SW 1271 (cell line): ENCODE measurements around the gene GCDH.

Experiments
- DNase-seq, 2 experiments: peaks; one replicate each; lab custom pipeline; 2025; lab: John Stamatoyannopoulos, UW

GCDH gene

GRCh38 chr19:12940897-12941296, 49.9 kb downstream of the GCDH start:
- no peak for DNase-seq

- no peak for DNase-seq
Measured at GRCh38 chr19:12943437-12944044, 52.6 kb downstream of the GCDH start.

GRCh38 chr19:12944104-12944674, 53.2 kb downstream of the GCDH start:
- no peak for DNase-seq

- peak; percentile 92 to 94 for DNase-seq
Measured at GRCh38 chr19:12945479-12946091, 54.6 kb downstream of the GCDH start, which contains the start of gene RAD23A. Gene RAD23A (plus strand): TSS chr19:12945862. CDS start chr19:12945949, 87 bp downstream.

- DNase-seq, result peak; percentile 47 to 52
Measured at GRCh38 chr19:12946092-12946721, 55.2 kb downstream of the GCDH start.

- DNase-seq, result no peak
Measured at GRCh38 chr19:12946731-12947496, 56.0 kb downstream of the GCDH start.

DNA sequence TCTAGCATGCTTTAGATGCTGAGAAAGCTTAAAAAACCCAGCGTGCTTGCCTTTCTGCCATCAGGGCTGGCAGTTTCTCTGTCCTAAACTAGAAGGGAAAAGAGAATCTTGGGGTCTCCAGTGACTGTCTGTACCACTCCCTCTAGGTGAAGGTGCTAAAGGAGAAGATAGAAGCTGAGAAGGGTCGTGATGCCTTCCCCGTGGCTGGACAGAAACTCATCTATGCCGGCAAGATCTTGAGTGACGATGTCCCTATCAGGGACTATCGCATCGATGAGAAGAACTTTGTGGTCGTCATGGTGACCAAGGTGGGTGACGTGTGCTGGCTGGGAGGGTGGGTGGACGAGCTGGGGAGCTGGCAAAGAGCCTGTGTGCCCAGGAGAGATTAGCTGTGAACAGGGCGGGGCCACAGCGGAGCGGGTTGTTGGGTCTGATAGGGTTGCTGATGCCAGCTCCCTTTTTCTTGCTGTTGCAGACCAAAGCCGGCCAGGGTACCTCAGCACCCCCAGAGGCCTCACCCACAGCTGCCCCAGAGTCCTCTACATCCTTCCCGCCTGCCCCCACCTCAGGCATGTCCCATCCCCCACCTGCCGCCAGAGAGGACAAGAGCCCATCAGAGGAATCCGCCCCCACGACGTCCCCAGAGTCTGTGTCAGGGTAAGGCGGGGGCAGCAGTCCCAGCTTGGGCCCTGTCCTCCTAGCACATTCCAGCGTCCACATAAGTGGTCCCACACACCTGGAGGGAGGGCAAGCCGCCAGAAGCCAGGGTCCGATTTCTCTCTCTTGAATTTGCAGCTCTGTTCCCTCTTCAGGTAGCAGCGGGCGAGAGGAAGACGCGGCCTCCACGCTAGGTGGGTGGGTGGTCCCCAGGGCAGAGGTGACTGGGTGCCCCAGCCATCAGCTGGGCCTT, 57.0 kb downstream of the GCDH start:
- DNase-seq, result no peak

DNA sequence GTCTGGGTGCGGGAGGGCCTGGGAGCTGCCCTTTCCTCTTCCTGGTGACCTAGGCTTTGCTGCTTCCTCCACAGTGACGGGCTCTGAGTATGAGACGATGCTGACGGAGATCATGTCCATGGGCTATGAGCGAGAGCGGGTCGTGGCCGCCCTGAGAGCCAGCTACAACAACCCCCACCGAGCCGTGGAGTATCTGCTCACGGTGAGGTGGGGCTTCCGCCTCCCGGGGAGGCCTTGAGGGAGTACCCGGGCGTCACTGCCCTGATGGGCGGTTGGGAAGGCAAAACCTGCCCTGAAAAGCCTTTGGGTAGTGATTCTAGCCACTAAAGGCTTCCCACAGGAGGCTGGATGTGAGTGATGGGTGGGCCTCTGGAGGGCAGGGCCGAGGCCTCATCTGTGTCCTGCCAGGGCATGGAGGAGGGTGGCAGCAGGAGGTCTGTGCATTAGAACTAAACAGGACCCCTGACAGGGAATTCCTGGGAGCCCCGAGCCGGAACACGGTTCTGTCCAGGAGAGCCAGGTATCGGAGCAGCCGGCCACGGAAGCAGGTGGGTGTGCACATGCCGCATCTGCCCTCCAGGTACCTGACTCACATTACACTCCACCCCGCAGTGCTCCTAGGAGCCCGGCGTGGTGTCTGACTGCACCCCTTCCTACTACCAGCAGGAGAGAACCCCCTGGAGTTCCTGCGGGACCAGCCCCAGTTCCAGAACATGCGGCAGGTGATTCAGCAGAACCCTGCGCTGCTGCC, 57.8 kb downstream of the GCDH start:
- no peak for DNase-seq
